ENCODE results near the gene UGT1A1. TPM values are rescaled to one million over a fixed set of nuclear protein-coding genes. Genes with fewer than 3 reads are reported as not detected.

The UGT1A1 gene
- total RNA-seq, 1 experiment from 2014 or later: not detected

- H3K27ac Mint-ChIP-seq: no peak overlapping the region
- DNase-seq: no peak
- H3K23ac ChIP-seq (ENCODE audit: insufficient read length, low read depth, low read length): no peak overlapping the region
- no peaks in the 10 kb centered on the region for H4K20me1 ChIP-seq (ENCODE audit: control insufficient read depth, insufficient read depth, insufficient read length)
- H3K4me3 Mint-ChIP-seq: no peak overlapping the region
- H3K9ac ChIP-seq (ENCODE audit: extremely low read depth, insufficient read length, low read length): no peak overlapping the region
- H3K23me2 ChIP-seq (ENCODE audit: insufficient read length, low read depth, low read length, poor library complexity, severe bottlenecking): no peaks in the 10 kb centered on the region
- no peak overlapping the region for H4K91ac ChIP-seq (ENCODE audit: insufficient read length, low read depth, low read length)
- no peak overlapping the region for H3K4me2 ChIP-seq (ENCODE audit: insufficient read depth, insufficient read length, low read length)
- no CpG with 5 or more reads among the region's 3 CpGs for WGBS (ENCODE audit: extremely low coverage, insufficient read length, low lambda C conversion rate)
- H3K4me1 Mint-ChIP-seq: no peaks in the 10 kb centered on the region
- H3K27me3 Mint-ChIP-seq (ENCODE audit: low read depth): peaks cover 7% of the 10 kb centered on the region
- H2AFZ ChIP-seq (ENCODE audit: low read length): no peak overlapping the region
- no peak overlapping the region for H3K4ac ChIP-seq (ENCODE audit: low read depth, low read length)
- no peak overlapping the region for H3K18ac ChIP-seq (ENCODE audit: insufficient read length, low read depth, low read length)
- no peak overlapping the region for H3K27ac ChIP-seq (ENCODE audit: insufficient read length, low read depth, low read length)
- H3K9me3 Mint-ChIP-seq: no peaks in the 10 kb centered on the region; a peak in 1 of 5 replicates
- no peaks in the 10 kb centered on the region for H3K36me3 Mint-ChIP-seq (ENCODE audit: insufficient read depth in 1 of 3, low read depth in 3 of 3)
- H2BK15ac ChIP-seq (ENCODE audit: low read depth, low read length): no peak overlapping the region
- H3K56ac ChIP-seq (ENCODE audit: insufficient read length, low read depth, low read length): no peak overlapping the region
- no peaks in the 10 kb centered on the region for H3K27me3 ChIP-seq (ENCODE audit: insufficient read depth, low read length)
- no peaks in the 10 kb centered on the region for H3K9me3 ChIP-seq (ENCODE audit: control insufficient read depth, low read depth, low read length)
- H2AK5ac ChIP-seq (ENCODE audit: insufficient read length, low read length): no peak overlapping the region
- H2BK12ac ChIP-seq (ENCODE audit: insufficient read length, low read depth, low read length): no peak overlapping the region
- no peak overlapping the region for H3T11ph ChIP-seq (ENCODE audit: low read length)
- H4K8ac ChIP-seq (replicated peaks; ENCODE audit: insufficient read length, low read depth, low read length): no peak overlapping the region
- TF ChIP-seq, protein P1, sequence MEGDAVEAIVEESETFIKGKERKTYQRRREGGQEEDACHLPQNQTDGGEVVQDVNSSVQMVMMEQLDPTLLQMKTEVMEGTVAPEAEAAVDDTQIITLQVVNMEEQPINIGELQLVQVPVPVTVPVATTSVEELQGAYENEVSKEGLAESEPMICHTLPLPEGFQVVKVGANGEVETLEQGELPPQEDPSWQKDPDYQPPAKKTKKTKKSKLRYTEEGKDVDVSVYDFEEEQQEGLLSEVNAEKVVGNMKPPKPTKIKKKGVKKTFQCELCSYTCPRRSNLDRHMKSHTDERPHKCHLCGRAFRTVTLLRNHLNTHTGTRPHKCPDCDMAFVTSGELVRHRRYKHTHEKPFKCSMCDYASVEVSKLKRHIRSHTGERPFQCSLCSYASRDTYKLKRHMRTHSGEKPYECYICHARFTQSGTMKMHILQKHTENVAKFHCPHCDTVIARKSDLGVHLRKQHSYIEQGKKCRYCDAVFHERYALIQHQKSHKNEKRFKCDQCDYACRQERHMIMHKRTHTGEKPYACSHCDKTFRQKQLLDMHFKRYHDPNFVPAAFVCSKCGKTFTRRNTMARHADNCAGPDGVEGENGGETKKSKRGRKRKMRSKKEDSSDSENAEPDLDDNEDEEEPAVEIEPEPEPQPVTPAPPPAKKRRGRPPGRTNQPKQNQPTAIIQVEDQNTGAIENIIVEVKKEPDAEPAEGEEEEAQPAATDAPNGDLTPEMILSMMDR (conservative IDR thresholded peaks at IDR 0.05): no peak
- H3K4me1 ChIP-seq (ENCODE audit: insufficient read depth, low read length): no peaks in the 10 kb centered on the region
- no peaks in the 10 kb centered on the region for H3K79me1 ChIP-seq (ENCODE audit: insufficient read depth, low read depth, low read length, poor library complexity, severe bottlenecking)
- H4K5ac ChIP-seq (ENCODE audit: insufficient read length, low read depth, low read length): no peak overlapping the region
- no peak overlapping the region for H2BK5ac ChIP-seq (ENCODE audit: insufficient read length, low read length)
- H3K14ac ChIP-seq (ENCODE audit: insufficient read depth, low read length): no peak overlapping the region
- H3K79me2 ChIP-seq (ENCODE audit: insufficient read depth, low read length): no peaks in the 10 kb centered on the region
- H2BK120ac ChIP-seq (ENCODE audit: low read depth, low read length, poor library complexity, severe bottlenecking): no peak overlapping the region
- H2BK20ac ChIP-seq (ENCODE audit: low read depth, low read length, poor library complexity, severe bottlenecking): no peak overlapping the region
Observed at GRCh38 chr2:233817361-233817911, 57.4 kb downstream of the UGT1A1 start.
